ENCODE results near the gene JUN. TPM values are rescaled to one million over a fixed set of nuclear protein-coding genes. Genes with fewer than 3 reads are reported as not detected.

The JUN gene
- total and polyA plus RNA-seq, 4 donors = 15.0 to 29.8 (median 17.5) TPM

DNA sequence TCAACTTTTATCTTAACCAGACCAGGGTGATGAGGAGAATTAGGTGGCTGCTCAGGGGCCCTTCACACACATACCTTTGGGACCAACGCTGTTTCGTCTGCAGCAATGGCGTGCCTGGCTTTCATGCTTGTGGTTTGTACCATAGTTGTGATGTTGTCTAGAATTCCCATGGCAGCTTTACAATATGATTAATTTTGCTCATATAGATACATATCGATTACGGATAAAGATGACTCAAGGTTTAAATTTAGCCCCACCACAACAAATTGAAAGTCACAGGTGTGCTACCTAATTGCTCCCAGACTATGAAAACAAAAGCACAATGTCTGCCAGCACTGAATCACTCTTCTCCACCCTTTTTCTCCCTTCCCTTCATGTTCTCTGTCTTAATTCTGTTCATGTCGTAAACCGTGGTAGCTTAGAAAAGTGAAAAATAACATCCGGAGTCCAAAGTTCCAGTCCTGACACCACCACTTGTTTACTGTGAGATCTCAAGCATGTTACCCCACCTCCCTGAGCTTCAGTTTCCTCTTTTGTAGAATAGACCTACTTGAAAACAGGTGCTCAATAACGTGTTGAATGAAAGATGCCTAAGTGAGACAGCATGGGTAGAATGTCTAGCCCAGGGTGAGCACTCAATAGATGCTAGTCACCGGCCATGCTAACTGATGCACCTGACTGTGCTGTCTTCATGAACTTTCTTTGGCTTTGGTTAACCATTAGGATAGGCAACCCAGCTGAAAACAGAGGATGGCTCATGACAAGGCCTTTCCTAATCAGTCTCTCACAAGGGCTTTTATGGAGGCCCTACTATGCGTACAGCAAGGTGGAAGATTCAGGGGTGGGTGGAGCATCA is 22.1 kb upstream of the JUN start:
- peaks cover 4 to 12% (median 8%) of the 10 kb centered on the region in 4 donors for H3K4me1 ChIP-seq (ENCODE audit: control insufficient read depth in 4 of 4, insufficient read depth in 4 of 4, low read length in 3 of 4)
- TF ChIP-seq TAF1 (conservative IDR thresholded peaks at IDR 0.05) (no peak), FOXA1 (IDR thresholded peaks at IDR 0.05) (no peak), JUND (IDR thresholded peaks at IDR 0.05) (no peak), SP1 (IDR thresholded peaks at IDR 0.05) (no peak), HNF4G (IDR thresholded peaks at IDR 0.05) (no peak), YY1 (IDR thresholded peaks at IDR 0.05) (no peak)
- TF ChIP-seq, protein P1, sequence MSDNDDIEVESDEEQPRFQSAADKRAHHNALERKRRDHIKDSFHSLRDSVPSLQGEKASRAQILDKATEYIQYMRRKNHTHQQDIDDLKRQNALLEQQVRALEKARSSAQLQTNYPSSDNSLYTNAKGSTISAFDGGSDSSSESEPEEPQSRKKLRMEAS (IDR thresholded peaks at IDR 0.05) = no peak
- no peak overlapping the region for H3K27ac ChIP-seq (ENCODE audit: low read depth in 1 of 2, low read length in 2 of 2)

DNA sequence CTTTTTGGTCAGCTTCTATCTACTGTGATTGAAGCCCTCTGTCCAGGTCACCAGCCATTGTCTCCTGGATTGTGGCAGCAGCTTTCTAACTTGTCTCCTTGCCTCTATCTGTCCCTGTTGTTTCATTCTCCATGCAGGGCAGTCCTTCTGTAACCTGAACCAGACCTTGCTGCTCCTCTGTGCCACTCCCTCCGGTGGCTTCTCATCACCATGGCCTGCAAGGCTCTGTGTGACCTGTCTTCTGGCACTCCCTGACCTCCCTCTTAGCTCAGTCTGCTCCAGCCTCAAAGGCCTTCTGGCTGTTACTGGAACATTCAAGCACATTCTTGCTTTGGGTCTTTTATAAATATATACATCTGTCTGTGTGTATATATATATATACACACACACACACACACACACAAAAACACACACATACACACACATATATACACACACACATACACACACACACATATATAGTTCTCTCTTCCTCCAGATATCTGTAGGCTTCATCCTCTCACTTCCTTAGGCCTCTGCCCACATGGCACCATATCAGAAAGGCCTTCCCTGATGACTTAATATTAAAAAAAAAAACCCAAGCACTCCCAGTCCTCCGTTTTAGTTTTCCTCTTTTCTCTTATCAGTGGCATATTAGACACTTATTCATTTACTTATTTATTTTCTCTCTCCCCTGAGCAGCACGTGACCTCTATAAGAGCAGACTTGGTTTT is 21.2 kb upstream of the JUN start:
- WGBS = 83% methylated on average over 3 of the region's 3 CpGs
- Histone ChIP-seq H3K4me3 (ENCODE audit: low read depth in 1 of 3, low read length in 3 of 3) (no peak overlapping the region), H3K27ac (ENCODE audit: low read depth in 1 of 2, low read length in 2 of 2) (no peak overlapping the region), H3K9ac (ENCODE audit: low read depth in 1 of 2, low read length in 2 of 2) (no peak overlapping the region), H3K36me3 (ENCODE audit: control insufficient read depth in 4 of 4, insufficient read depth in 3 of 4, low read depth in 1 of 4, low read length in 3 of 4) (no peaks in the 10 kb centered on the region), H3K4me1 (ENCODE audit: control insufficient read depth in 4 of 4, insufficient read depth in 4 of 4, low read length in 3 of 4) (peaks cover 4 to 12% (median 8%) of the 10 kb centered on the region in 4 donors), H3K27me3 (ENCODE audit: control insufficient read depth in 4 of 4, insufficient read depth in 4 of 4, low read length in 3 of 4) (no peaks in the 10 kb centered on the region), H3K9me3 (ENCODE audit: control insufficient read depth in 4 of 4, low read length in 3 of 4) (no peaks in the 10 kb centered on the region)
- DNase-seq (ENCODE audit: low spot score) = no peak
- no peak for TF ChIP-seq JUND (IDR thresholded peaks at IDR 0.05)
- no peak for TF ChIP-seq RAD21 (IDR thresholded peaks at IDR 0.05)
- TF ChIP-seq, protein P2, sequence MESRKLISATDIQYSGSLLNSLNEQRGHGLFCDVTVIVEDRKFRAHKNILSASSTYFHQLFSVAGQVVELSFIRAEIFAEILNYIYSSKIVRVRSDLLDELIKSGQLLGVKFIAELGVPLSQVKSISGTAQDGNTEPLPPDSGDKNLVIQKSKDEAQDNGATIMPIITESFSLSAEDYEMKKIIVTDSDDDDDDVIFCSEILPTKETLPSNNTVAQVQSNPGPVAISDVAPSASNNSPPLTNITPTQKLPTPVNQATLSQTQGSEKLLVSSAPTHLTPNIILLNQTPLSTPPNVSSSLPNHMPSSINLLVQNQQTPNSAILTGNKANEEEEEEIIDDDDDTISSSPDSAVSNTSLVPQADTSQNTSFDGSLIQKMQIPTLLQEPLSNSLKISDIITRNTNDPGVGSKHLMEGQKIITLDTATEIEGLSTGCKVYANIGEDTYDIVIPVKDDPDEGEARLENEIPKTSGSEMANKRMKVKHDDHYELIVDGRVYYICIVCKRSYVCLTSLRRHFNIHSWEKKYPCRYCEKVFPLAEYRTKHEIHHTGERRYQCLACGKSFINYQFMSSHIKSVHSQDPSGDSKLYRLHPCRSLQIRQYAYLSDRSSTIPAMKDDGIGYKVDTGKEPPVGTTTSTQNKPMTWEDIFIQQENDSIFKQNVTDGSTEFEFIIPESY (IDR thresholded peaks at IDR 0.05) = no peak
- TF ChIP-seq EGR1 (IDR thresholded peaks at IDR 0.05; ENCODE audit: low read depth in 2 of 2) = no peak
- TF ChIP-seq, protein P3, sequence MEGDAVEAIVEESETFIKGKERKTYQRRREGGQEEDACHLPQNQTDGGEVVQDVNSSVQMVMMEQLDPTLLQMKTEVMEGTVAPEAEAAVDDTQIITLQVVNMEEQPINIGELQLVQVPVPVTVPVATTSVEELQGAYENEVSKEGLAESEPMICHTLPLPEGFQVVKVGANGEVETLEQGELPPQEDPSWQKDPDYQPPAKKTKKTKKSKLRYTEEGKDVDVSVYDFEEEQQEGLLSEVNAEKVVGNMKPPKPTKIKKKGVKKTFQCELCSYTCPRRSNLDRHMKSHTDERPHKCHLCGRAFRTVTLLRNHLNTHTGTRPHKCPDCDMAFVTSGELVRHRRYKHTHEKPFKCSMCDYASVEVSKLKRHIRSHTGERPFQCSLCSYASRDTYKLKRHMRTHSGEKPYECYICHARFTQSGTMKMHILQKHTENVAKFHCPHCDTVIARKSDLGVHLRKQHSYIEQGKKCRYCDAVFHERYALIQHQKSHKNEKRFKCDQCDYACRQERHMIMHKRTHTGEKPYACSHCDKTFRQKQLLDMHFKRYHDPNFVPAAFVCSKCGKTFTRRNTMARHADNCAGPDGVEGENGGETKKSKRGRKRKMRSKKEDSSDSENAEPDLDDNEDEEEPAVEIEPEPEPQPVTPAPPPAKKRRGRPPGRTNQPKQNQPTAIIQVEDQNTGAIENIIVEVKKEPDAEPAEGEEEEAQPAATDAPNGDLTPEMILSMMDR (IDR thresholded peaks at IDR 0.05; ENCODE audit: low read depth, low read length, missing input control) = no peak
- TF ChIP-seq, protein P4, sequence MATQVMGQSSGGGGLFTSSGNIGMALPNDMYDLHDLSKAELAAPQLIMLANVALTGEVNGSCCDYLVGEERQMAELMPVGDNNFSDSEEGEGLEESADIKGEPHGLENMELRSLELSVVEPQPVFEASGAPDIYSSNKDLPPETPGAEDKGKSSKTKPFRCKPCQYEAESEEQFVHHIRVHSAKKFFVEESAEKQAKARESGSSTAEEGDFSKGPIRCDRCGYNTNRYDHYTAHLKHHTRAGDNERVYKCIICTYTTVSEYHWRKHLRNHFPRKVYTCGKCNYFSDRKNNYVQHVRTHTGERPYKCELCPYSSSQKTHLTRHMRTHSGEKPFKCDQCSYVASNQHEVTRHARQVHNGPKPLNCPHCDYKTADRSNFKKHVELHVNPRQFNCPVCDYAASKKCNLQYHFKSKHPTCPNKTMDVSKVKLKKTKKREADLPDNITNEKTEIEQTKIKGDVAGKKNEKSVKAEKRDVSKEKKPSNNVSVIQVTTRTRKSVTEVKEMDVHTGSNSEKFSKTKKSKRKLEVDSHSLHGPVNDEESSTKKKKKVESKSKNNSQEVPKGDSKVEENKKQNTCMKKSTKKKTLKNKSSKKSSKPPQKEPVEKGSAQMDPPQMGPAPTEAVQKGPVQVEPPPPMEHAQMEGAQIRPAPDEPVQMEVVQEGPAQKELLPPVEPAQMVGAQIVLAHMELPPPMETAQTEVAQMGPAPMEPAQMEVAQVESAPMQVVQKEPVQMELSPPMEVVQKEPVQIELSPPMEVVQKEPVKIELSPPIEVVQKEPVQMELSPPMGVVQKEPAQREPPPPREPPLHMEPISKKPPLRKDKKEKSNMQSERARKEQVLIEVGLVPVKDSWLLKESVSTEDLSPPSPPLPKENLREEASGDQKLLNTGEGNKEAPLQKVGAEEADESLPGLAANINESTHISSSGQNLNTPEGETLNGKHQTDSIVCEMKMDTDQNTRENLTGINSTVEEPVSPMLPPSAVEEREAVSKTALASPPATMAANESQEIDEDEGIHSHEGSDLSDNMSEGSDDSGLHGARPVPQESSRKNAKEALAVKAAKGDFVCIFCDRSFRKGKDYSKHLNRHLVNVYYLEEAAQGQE (IDR thresholded peaks at IDR 0.05) = no peak
- no peak for TF ChIP-seq SP1 (IDR thresholded peaks at IDR 0.05)
- TF ChIP-seq, protein P1 (IDR thresholded peaks at IDR 0.05) = no peak
- TF ChIP-seq FOXA2 (IDR thresholded peaks at IDR 0.05) = no peak
- TF ChIP-seq HNF4G (IDR thresholded peaks at IDR 0.05) = no peak
- TF ChIP-seq RXRA (IDR thresholded peaks at IDR 0.05) = no peak
- TF ChIP-seq YY1 (IDR thresholded peaks at IDR 0.05) = no peak
- no peak for TF ChIP-seq HNF4A (conservative IDR thresholded peaks at IDR 0.05)

More for the DNA sequence above, 22.1 kb upstream of the JUN start:
- Histone ChIP-seq H3K4me3 (ENCODE audit: low read depth in 1 of 3, low read length in 3 of 3) (no peak overlapping the region), H3K9me3 (ENCODE audit: control insufficient read depth in 4 of 4, low read length in 3 of 4) (no peaks in the 10 kb centered on the region), H3K27me3 (ENCODE audit: control insufficient read depth in 4 of 4, insufficient read depth in 4 of 4, low read length in 3 of 4) (no peaks in the 10 kb centered on the region), H3K9ac (ENCODE audit: low read depth in 1 of 2, low read length in 2 of 2) (no peak overlapping the region), H3K36me3 (ENCODE audit: control insufficient read depth in 4 of 4, insufficient read depth in 3 of 4, low read depth in 1 of 4, low read length in 3 of 4) (no peaks in the 10 kb centered on the region)
- DNase-seq (ENCODE audit: low spot score) = no peak
- WGBS = 89% methylated on average over 11 of the region's 11 CpGs

All from liver (tissue), 9 donors.